Loucy (cell line): ENCODE data around the gene ASCL1.

Experiments
- EZH2phosphoT487 ChIP-seq: fragments of 200-600 bp; IDR thresholded peaks from 2 replicates; pipeline ENCODE4 v1.6.1; 2018; ENCODE audit warnings: antibody characterized with exemption, mild to moderate bottlenecking, moderate library complexity, borderline replicate concordance
- TF ChIP-seq, protein P1 (sequence below): fragments of 200-600 bp; sonication (generic); conservative IDR thresholded peaks from 2 replicates; pipeline ENCODE4 v1.5.1; 2014; ENCODE audit warnings: mild to moderate bottlenecking, antibody characterized with exemption, low read length

DNA sequence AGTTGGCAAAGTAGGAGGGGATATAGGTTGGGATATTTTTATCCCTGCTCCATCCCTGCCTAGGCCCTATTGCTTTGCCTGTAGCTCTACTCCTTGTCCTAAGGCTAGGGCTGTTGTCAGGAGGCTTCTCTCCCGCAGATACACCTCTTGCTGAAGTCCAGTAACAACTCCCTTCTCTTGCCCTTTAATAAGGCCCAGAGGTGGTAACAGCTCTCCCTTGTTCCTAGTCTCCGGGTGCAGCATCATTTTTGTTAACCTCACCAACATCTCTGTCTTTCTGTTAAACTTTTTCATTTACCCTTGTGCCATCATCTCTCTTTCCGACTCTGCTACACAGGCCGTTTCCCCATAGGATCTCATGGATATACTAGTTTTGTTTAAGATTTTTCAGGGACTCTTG is 6.3 kb downstream of the ASCL1 start:
- TF ChIP-seq, protein P1, sequence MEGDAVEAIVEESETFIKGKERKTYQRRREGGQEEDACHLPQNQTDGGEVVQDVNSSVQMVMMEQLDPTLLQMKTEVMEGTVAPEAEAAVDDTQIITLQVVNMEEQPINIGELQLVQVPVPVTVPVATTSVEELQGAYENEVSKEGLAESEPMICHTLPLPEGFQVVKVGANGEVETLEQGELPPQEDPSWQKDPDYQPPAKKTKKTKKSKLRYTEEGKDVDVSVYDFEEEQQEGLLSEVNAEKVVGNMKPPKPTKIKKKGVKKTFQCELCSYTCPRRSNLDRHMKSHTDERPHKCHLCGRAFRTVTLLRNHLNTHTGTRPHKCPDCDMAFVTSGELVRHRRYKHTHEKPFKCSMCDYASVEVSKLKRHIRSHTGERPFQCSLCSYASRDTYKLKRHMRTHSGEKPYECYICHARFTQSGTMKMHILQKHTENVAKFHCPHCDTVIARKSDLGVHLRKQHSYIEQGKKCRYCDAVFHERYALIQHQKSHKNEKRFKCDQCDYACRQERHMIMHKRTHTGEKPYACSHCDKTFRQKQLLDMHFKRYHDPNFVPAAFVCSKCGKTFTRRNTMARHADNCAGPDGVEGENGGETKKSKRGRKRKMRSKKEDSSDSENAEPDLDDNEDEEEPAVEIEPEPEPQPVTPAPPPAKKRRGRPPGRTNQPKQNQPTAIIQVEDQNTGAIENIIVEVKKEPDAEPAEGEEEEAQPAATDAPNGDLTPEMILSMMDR: no peak
- no peak for TF ChIP-seq EZH2phosphoT487
